Astrocyte (in vitro differentiated cells and primary cell): ENCODE data around the gene OXSR1. TPM values are rescaled to one million over a fixed set of nuclear protein-coding genes. Genes with fewer than 3 reads are reported as not detected.
A peak's percentile ranks its signal among the peaks of the same experiment; 100 is the strongest.

Experiments
- DNase-seq: peaks from one replicate; pipeline ENCODE4 v3.0.0-alpha.2; 2010; ENCODE audit warnings: low read depth
- FAIRE-seq: peaks from 2 replicates; lab custom pipeline; 2011; peaks lifted over from hg19 to GRCh38; lab: Jason Lieb, UNC
- H2AFZ ChIP-seq: 2 replicates; pipeline ENCODE4 v1.6.0; 2012; ENCODE audit warnings: low read depth, low read length, inconsistent platforms
- H3K27ac ChIP-seq: 2 replicates; pipeline ENCODE4 v1.5.1; 2011; ENCODE audit warnings: low read depth, low read length, inconsistent platforms
- H3K27me3 ChIP-seq: 2 replicates; pipeline ENCODE4 v1.6.0; 2011; ENCODE audit warnings: low read length, inconsistent platforms; ENCODE audit not compliant: insufficient read depth
- H3K36me3 ChIP-seq: 2 replicates; pipeline ENCODE4 v1.5.1; 2011; ENCODE audit warnings: low read length, inconsistent platforms; ENCODE audit not compliant: insufficient read depth
- H3K4me1 ChIP-seq: 2 replicates; pipeline ENCODE4 v1.5.1; 2011; ENCODE audit warnings: low read length, inconsistent platforms; ENCODE audit not compliant: insufficient read depth
- H3K4me2 ChIP-seq: 2 replicates; pipeline ENCODE4 v1.6.0; 2012; ENCODE audit warnings: low read length, inconsistent platforms
- H3K4me3 ChIP-seq: 2 replicates; pipeline ENCODE4 v1.5.1; 2011; ENCODE audit warnings: low read depth, mild to moderate bottlenecking, low read length, inconsistent platforms; ENCODE audit not compliant: insufficient read depth
- H3K79me2 ChIP-seq: 2 replicates; pipeline ENCODE4 v1.6.0; 2012; ENCODE audit warnings: mild to moderate bottlenecking, low read length, inconsistent platforms; ENCODE audit not compliant: insufficient read depth
- H3K9ac ChIP-seq: 2 replicates; pipeline ENCODE4 v1.6.0; 2012; ENCODE audit warnings: mild to moderate bottlenecking, low read length, inconsistent platforms
- H3K9me3 ChIP-seq: 2 replicates; pipeline ENCODE4 v1.5.1; 2012; ENCODE audit warnings: low read depth, mild to moderate bottlenecking, low read length, inconsistent platforms; ENCODE audit not compliant: insufficient read depth
- H4K20me1 ChIP-seq: 2 replicates; pipeline ENCODE4 v1.6.0; 2012; ENCODE audit warnings: low read length, inconsistent platforms; ENCODE audit not compliant: insufficient read depth
- H3K27ac Mint-ChIP-seq: one replicate; pipeline ENCODE4 v1.8.0; 2021; ENCODE audit warnings: mild to moderate bottlenecking, mixed read lengths; ENCODE audit not compliant: unreplicated experiment
- H3K27me3 Mint-ChIP-seq: one replicate; pipeline ENCODE4 v1.8.0; 2021; ENCODE audit warnings: low read depth, mixed read lengths; ENCODE audit not compliant: unreplicated experiment
- H3K36me3 Mint-ChIP-seq: one replicate; pipeline ENCODE4 v1.8.0; 2021; ENCODE audit warnings: low read depth, mixed read lengths; ENCODE audit not compliant: unreplicated experiment
- H3K4me1 Mint-ChIP-seq: one replicate; pipeline ENCODE4 v1.8.0; 2021; ENCODE audit warnings: low read depth, mixed read lengths; ENCODE audit not compliant: unreplicated experiment
- H3K4me3 Mint-ChIP-seq: one replicate; pipeline ENCODE4 v1.8.0; 2021; ENCODE audit warnings: mild to moderate bottlenecking, moderate library complexity, mixed read lengths; ENCODE audit not compliant: unreplicated experiment
- H3K9me3 Mint-ChIP-seq: one replicate; pipeline ENCODE4 v1.8.0; 2021; ENCODE audit warnings: mild to moderate bottlenecking, mixed read lengths; ENCODE audit not compliant: unreplicated experiment
- EZH2 ChIP-seq: IDR thresholded peaks from 2 replicates; pipeline ENCODE4 v1.6.1; 2012; ENCODE audit warnings: mild to moderate bottlenecking, low read length, inconsistent platforms; ENCODE audit not compliant: insufficient read depth
- total RNA-seq: library from RNA; stranded (reverse); gene quantifications from 2 replicates; pipeline ENCODE4 v1.2.1, GENCODE V29; 2021
- TF ChIP-seq, protein P1 (sequence below): IDR thresholded peaks from 2 replicates; pipeline ENCODE4 v1.5.1; 2011; ENCODE audit warnings: low read depth, mild to moderate bottlenecking, inconsistent platforms, low read length, moderate library complexity; ENCODE audit not compliant: insufficient read depth

Gene OXSR1
- total RNA-seq, 1 donor from 2014 or later = 83.1 TPM

DNA sequence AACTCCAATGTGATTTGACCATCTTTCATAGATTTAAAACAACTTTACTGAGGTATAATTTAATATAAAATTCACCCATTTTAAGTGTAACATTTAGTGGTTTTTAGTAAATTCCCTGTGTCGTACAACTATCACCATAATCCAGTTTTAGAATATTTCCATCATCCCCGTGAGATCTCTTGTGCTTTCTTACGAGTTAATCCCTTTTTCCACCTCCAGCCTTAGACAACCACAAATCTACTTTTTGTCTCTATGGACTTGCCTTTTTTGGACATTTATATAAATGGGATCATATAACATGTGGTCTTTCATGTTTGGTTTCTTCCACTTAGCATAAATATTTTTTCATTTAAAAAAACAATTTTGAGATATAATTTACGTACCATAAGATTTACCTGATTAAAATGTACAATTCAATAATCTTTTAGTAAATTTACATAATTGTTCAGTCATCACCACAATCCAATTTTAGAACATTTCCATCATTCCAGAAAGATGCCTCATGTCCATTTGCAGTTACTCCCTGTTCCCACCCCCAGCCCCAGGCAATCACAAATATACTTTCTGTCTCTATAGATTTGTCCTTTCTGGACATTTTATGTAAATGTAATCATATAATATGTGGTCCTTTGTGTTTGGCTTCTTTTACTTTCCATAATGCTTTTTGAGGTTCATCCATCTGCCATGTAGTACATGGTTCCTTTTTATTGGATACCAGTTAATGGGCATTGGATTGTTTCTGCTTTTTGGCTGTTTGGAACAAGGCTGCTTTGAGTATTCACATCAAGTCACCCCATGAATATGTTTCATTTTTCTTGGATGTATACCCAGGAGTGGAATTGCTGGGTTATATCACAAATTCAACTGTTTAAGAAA lies 3.1 kb downstream of the OXSR1 start:
- Mint-ChIP-seq H3K27me3 (no peaks in the 10 kb centered on the region), H3K4me1 (peaks cover 36% of the 10 kb centered on the region), H3K36me3 (peaks cover 7% of the 10 kb centered on the region), H3K27ac (peak overlapping the region; percentile 70), H3K9me3 (peaks cover 3% of the 10 kb centered on the region), H3K4me3 (peak overlapping the region; percentile 99)
- no peak for TF ChIP-seq EZH2
- TF ChIP-seq, protein P1, sequence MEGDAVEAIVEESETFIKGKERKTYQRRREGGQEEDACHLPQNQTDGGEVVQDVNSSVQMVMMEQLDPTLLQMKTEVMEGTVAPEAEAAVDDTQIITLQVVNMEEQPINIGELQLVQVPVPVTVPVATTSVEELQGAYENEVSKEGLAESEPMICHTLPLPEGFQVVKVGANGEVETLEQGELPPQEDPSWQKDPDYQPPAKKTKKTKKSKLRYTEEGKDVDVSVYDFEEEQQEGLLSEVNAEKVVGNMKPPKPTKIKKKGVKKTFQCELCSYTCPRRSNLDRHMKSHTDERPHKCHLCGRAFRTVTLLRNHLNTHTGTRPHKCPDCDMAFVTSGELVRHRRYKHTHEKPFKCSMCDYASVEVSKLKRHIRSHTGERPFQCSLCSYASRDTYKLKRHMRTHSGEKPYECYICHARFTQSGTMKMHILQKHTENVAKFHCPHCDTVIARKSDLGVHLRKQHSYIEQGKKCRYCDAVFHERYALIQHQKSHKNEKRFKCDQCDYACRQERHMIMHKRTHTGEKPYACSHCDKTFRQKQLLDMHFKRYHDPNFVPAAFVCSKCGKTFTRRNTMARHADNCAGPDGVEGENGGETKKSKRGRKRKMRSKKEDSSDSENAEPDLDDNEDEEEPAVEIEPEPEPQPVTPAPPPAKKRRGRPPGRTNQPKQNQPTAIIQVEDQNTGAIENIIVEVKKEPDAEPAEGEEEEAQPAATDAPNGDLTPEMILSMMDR = no peak
- H2AFZ ChIP-seq = no peak overlapping the region
- peak overlapping the region; percentile 90 for H3K4me2 ChIP-seq
- H3K27me3 ChIP-seq = no peaks in the 10 kb centered on the region
- peaks cover 79% of the 10 kb centered on the region for H3K79me2 ChIP-seq
- H4K20me1 ChIP-seq = peaks cover 22% of the 10 kb centered on the region
- no peak for FAIRE-seq
- H3K4me3 ChIP-seq = peak overlapping the region; percentile 37
- H3K36me3 ChIP-seq = no peaks in the 10 kb centered on the region
- DNase-seq = peak; percentile 68
- peak overlapping the region; percentile 96 for H3K27ac ChIP-seq
- H3K9ac ChIP-seq = peak overlapping the region; percentile 80
- peaks cover 24% of the 10 kb centered on the region for H3K4me1 ChIP-seq
- H3K9me3 ChIP-seq = no peaks in the 10 kb centered on the region

DNA sequence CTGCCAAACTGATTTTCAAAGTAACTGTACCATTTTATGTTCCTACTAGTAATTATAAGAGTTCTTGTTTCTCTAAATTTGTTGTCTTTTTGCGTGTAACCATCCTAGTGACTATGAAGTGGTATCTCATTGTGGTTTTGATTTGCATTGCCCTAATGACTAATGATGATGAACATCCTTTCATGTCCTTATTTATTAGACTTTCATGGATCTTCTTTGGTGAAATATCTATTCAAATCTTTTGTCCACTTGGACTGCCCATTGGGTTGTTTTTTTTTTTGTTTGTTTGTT lies 3.6 kb downstream of the OXSR1 start:
- peaks cover 39% of the 10 kb centered on the region for H3K4me1 Mint-ChIP-seq
- TF ChIP-seq, protein P1 = no peak
- no peak for TF ChIP-seq EZH2
- no peak overlapping the region for H2AFZ ChIP-seq
- peak overlapping the region; percentile 66 for H3K4me3 Mint-ChIP-seq
- no peaks in the 10 kb centered on the region for H3K9me3 ChIP-seq
- peaks cover 3% of the 10 kb centered on the region for H3K9me3 Mint-ChIP-seq
- H3K4me2 ChIP-seq = peak overlapping the region; percentile 90
- H4K20me1 ChIP-seq = peaks cover 28% of the 10 kb centered on the region
- peaks cover 7% of the 10 kb centered on the region for H3K36me3 Mint-ChIP-seq
- no peaks in the 10 kb centered on the region for H3K36me3 ChIP-seq
- H3K27me3 ChIP-seq = no peaks in the 10 kb centered on the region
- H3K27me3 Mint-ChIP-seq = no peaks in the 10 kb centered on the region
- peak overlapping the region; percentile 37 for H3K4me3 ChIP-seq
- H3K27ac ChIP-seq = peak overlapping the region; percentile 96
- no peak for FAIRE-seq
- H3K9ac ChIP-seq = peak overlapping the region; percentile 80
- peak overlapping the region; percentile 70 for H3K27ac Mint-ChIP-seq
- DNase-seq = peak; percentile 42
- H3K79me2 ChIP-seq = peaks cover 84% of the 10 kb centered on the region
- H3K4me1 ChIP-seq = peaks cover 24% of the 10 kb centered on the region

DNA sequence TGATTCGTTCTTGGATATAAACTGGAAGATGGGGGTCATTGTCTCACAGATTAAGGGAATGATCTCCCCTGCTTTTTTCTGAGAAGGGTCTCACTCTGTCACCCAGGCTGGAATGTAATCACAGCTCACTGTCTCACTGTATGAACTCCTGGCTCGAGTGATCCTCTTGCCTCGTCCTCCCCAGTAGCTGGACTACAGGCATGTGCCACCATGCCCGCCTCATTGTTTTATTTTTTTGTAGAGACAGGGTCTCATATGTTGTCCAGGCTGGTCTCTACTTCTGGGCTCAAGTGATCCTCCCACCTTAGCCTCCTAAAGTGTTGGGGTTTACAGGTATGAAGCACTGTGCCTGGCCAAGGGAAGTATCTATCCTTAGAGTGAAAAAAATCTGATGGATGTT lies 5.4 kb downstream of the OXSR1 start:
- H3K27ac ChIP-seq = no peak overlapping the region
- Mint-ChIP-seq H3K36me3 (peaks cover 7% of the 10 kb centered on the region), H3K9me3 (peaks cover 3% of the 10 kb centered on the region)

More for the DNA sequence above, 5.4 kb downstream of the OXSR1 start:
- H3K79me2 ChIP-seq = peaks cover 98% of the 10 kb centered on the region
- no peak for TF ChIP-seq EZH2
- TF ChIP-seq, protein P1 = no peak
- H3K4me3 ChIP-seq = no peak overlapping the region
- peaks cover 42% of the 10 kb centered on the region for H4K20me1 ChIP-seq
- no peak overlapping the region for H3K4me2 ChIP-seq
- H3K9me3 ChIP-seq = no peaks in the 10 kb centered on the region
- H3K4me1 Mint-ChIP-seq = peaks cover 50% of the 10 kb centered on the region
- H3K27ac Mint-ChIP-seq = peak overlapping the region; percentile 17
- H3K27me3 ChIP-seq = no peaks in the 10 kb centered on the region
- H3K9ac ChIP-seq = no peak overlapping the region
- DNase-seq (no peak), FAIRE-seq (no peak)
- no peaks in the 10 kb centered on the region for H3K36me3 ChIP-seq
- H2AFZ ChIP-seq = no peak overlapping the region
- H3K27me3 Mint-ChIP-seq = no peaks in the 10 kb centered on the region
- no peak overlapping the region for H3K4me3 Mint-ChIP-seq
- H3K4me1 ChIP-seq = peaks cover 33% of the 10 kb centered on the region
